HG03108 (cell line): ENCODE measurements around the gene HILPDA.
A peak's percentile ranks its signal among the peaks of the same experiment; 100 is the strongest.

Experiments used
- ATAC-seq: cut with Tn5 transposase; IDR thresholded peaks from one replicate; pipeline ENCODE4 v1.9.1; 2021; ENCODE audit warnings: moderate library complexity; ENCODE audit not compliant: unreplicated experiment

HILPDA gene

GRCh38 chr7:128455543-128456254 is at the start of gene HILPDA:
TSS of gene HILPDA (plus strand) at chr7:128455878. CDS start at chr7:128457269, 1,391 bp downstream.
- peak; percentile 86 for ATAC-seq

DNA sequence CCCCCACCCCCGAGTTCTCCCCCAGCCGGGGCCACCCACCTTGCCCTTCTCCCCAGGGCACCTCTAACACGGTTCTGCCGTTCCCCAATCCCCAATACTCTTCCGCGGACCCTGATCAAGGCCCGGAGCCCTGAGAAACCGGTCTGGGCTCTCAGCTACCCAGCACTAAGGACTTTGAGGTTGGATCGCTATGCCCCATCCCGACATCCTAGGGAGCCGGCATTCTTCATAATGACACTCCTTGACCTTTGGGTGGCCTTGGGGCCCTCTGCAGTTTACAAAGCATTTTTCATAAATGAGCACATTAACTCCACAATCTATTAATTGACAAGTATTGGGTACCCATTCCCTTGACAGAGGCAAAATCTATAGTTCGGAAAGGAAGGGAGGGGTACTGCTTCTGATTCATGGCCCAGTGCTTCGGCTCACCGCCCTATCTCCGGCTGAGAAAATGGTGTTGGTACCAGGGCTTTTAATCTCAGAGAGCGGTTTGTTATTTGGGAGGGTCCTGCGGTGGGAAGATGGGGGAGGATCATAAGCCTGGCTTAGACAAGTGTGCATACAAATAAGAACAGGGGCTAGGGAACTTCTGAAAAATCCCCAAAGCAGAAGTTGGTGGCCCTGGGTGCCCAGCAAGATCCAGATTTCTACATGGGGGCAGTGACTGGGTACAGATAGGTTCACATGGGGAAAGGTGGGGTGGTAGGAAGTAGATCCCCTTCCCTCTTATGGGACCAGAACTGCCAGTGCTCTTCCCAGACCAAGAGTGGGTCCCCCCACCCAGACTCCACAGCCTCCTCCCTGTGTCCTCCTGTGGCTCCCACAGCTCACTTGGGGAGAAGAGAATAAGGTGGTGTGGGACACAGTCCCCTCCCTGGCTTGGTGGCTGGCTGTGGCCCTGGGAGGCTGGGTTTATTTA is 49.1 kb upstream of the HILPDA start:
- ATAC-seq, result no peak

- ATAC-seq, result no peak
Observed at GRCh38 chr7:128407233-128407589, 48.5 kb upstream of the HILPDA start.

DNA sequence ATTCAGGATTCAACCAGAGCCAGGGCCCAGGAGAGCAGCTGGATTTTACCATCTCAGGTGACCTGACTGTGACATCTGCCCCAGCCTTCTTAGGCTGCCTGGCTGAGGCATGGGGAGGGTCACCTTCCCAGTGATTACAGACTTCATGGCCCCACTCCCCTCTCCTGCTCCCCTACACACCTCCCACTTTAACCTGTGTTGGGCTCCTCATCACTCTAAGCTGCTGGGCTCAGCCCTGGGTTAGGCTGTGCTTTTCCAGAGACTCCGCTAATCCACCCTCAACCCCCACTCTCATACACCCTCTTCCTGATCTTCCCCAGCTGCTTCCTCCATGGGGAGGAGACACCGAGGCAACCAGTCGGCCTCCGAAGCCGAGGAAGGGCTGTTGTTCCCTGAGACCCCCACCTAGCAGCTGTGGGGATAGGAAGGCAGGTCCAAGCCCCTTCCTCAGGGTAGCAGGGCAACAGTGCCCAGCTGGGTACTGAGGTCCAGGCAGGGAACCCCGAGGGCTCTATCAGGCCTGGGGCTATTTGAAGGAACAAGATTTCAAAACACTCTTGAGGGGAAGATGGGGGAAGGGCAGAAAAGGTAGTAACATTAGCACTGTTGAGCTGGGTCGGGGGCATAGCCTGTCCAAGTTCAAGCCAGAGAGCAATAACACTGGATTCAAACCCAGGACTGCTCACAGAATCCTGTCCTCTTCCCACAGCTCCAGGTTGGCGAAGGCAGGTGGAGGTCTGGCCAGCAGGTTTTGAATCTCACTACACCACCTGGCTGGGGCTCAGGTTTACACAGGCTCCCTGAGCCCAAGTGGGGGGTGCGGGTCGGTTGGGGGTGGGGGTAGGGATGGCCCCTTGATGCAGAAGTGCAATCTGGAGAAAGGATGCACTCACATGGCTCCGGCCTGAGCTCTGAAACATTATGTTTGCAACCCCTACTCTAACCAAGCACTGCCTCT is 47.6 kb upstream of the HILPDA start:
- ATAC-seq, result no peak

- no peak for ATAC-seq
Observed at GRCh38 chr7:128408709-128409595, 46.7 kb upstream of the HILPDA start.

DNA sequence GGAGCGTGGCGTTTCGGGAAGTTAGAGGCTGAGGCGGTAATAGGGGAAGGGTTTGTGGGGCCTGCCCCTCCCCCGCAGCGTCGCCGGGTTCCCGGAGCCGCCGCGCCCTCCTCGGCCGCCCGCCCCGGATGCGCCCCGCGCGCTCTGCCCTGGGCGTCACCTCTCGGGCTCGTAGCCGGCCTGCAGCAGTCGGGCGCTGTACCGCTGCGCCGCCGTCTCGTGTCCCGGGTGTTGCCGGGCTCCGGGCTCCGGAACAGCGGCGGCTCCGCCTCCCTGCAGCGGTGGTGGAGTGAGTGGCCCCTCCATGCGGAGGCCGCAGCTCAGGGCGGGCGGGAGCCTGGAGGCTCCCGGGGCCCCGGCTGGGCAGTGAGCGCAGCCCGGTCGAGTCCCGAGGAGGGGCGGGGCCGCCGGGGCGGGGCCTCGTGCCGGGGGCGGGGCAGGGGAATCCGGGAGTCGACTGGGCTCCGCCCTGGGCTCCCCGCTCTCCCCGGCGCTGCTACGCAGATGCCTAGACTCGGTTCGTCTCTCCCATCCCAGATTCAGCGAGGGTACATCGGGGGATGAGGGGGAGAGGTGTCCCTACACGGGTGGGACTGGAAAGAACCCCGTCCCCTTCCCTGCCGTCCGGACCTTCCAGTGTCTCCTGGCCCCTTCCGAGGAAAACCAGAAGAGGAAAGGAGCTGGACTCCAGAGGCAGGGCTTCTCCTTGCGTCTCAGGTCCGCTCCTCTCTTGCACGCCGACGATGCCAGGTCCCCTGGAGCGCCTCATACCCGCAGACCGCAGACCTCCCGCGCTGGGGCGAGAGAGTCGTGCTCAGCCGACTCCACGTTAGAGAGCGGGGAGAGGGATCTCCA is 45.9 kb upstream of the HILPDA start, which contains the start of gene IMPDH1:
Gene IMPDH1 (minus strand): TSS at position 387 of the 855 bp plus-strand sequence. CDS start 81 bp downstream, at position 306.
- peak; percentile 72 for ATAC-seq

DNA sequence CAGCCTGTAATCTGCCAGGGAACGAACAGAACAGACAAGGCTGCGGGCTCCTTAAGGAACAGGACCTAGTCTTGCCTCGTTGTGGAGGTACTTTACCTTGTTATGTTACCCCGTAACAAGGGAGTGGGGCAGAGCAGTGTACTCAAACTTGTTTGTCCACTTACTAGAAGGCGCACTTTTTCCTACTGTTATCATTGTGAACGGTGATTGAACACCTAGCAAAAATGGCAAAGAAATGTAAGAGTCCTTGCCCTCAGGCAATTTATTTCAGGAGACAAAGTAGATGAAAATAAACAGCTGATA is 45.3 kb upstream of the HILPDA start:
- ATAC-seq, result no peak

- no peak for ATAC-seq
Observed at GRCh38 chr7:128415217-128415785, 40.4 kb upstream of the HILPDA start.

DNA sequence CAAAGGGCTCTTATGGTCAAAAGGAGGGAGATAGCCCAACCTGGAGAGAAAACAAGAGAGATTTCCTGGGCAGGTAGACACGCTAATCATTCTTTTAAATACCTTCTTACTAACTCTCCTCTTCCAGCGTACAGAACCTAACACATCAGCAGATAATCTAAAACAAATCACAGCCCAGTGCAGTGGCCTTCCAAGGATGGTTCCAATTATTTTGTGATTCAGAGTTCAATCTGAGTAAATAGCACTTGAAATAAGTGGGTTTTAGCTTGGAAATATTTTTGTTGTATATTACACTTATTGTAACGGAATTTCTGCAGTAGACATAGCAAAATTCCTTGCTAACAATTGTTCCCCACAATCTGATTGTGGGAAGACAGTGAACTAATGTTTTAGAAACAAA is 38.6 kb upstream of the HILPDA start:
- no peak for ATAC-seq

DNA sequence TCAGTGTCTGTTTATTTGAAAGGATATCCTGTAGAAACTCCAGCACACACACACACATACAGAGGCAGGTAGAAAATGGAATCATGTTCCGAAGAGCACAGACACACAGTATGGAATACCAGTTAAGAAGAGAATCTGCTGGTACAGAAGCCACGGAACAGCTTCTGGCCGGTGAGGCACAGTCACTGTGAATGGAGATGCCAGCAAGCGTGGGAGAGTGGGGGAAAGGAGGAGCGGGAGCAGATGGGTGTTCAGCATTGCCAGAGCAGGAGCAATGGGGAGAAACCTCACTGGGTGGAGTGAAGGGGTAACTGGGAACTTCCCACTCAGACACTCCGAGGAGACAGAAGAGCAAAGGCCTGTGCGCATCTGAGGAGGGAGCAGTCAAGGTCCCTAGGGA is 36.4 kb upstream of the HILPDA start:
- no peak for ATAC-seq

- no peak for ATAC-seq
Observed at GRCh38 chr7:128420773-128421172, 34.9 kb upstream of the HILPDA start.

DNA sequence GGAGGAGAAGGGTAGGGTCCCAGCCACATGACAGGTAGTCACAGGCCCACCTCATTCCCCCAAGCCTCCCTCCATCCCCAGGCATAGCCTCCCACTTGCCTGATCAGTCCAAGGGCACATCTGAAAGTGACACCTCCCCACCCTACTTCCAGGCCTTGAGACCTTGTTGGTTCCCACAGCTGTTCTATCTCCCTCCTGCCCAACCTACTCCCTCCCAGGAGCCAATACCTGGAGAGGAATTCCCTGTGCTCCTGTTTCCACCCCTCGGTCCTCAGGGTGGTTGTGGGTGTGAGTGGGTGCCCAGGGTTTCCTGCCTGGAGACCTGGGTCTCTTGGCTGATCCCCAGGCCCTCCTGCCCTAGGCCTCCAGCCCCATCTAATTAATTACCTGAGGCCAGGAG is 34.3 kb upstream of the HILPDA start:
- no peak for ATAC-seq

- ATAC-seq, result no peak
Observed at GRCh38 chr7:128422037-128422436, 33.6 kb upstream of the HILPDA start.

- no peak for ATAC-seq
Observed at GRCh38 chr7:128422842-128423241, 32.8 kb upstream of the HILPDA start.

GRCh38 chr7:128424686-128425275 is 30.9 kb upstream of the HILPDA start:
- ATAC-seq, result no peak

DNA sequence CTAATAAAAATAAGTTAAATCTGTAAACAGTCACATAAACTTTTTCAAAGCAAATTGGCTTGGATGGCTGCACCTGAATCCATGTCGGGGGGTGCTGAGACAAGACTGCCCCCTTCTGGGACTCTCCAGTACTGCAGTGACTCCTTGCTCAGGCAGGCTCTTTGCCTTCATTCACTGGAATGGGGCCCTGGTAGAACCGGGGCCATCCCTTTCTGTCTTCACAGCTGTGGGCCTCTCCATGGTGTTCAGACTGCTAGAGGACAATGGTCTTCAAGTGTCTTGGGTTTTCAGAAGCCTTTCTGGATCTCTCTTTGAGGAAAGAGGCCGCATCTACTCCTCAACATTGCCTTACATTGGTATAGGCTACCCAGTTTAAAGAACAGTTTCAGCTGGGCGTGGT is 29.8 kb upstream of the HILPDA start:
- no peak for ATAC-seq

DNA sequence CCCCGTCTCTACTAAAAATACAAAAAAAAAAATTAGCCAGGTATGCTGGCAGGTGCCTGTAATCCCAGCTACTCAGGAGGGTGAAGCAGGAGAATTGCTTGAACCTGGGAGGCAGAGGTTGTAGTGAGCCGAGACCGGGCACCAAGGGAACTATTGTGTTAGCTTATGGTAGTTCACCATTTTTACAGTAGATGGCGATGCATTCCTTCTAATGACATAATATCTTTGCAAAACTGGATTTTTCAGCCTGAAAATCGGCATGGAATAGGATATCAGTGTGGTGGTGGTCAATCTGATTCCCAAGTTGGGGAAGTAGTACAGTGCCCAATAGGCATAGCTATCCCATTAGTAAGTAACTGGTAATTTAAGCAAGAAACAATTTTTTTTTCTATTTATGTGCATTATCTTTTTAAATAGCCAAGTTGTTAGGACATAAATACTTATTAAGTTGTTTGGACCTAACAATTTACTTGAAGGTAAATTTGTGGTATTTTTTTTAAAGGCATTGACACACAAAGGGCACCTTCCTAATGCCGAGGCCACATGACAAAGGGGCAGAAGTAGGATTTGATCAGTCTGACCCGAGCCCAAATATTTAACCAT is 28.3 kb upstream of the HILPDA start:
- ATAC-seq, result no peak

GRCh38 chr7:128430207-128430606 is 25.5 kb upstream of the HILPDA start:
- ATAC-seq, result no peak
